ENCODE results near the gene DCP1B. TPM values are rescaled to one million over a fixed set of nuclear protein-coding genes. Genes with fewer than 3 reads are reported as not detected.
A peak's percentile ranks its signal among the peaks of the same experiment; 100 is the strongest.

DCP1B gene
- total RNA-seq, 1 donor from 2014 or later = 22.9 TPM

DNA sequence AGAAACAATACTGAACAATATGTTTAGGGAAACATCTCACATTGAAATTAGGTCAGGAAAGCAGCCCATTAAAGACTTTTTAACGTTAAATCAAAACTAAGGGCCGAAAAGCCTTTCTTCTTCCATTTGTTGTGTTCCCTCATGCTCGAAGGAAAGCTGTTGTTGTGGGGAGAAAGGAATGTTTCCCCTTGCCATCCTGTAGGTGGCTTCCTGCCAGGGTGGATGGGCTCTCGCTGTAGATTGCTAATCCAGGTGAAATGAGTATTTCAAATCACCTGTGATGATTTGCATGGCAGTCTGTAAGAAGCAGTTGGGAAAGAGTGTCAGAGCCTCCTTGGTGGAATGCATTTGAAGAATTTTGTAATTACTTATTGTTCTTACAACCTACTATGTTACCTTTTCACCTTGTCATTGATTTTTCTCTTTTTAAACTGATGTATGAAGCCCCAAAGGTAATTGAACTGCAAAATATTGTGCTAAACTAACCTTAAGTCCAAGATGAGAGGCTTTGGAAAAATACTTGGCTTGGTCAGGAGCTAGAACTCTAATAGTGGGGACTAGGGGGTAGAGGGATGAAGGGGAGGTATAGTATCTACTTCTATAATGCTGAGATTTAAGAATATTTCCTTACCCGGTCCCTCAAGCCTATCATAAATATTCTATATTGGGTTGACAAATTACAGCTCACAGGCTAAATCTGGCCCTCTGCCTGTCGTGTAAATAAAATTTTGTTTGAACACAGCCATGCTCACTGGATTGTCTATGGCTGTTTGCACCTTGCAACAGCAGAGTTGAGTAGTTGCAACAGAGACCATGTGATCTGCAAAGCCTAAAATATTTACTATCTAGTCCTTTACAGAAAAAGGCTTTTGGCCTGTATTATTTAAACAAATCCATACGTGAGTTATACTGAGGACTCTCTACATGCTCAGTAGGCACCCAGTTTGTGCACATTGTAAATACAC lies 7.7 kb upstream of the DCP1B start:
- no peaks in the 10 kb centered on the region for H3K27me3 Mint-ChIP-seq (ENCODE audit: low read depth)
- H3K27ac Mint-ChIP-seq = no peak overlapping the region
- no peak for DNase-seq (ENCODE audit: low spot score in 2 of 2, unreplicated experiment in 2 of 2)
- peaks cover 16% of the 10 kb centered on the region for H3K4me1 Mint-ChIP-seq
- no peaks in the 10 kb centered on the region for H3K9me3 Mint-ChIP-seq
- no peaks in the 10 kb centered on the region for H3K36me3 Mint-ChIP-seq
- no peak overlapping the region for H3K4me3 Mint-ChIP-seq
- TF ChIP-seq, protein P1, sequence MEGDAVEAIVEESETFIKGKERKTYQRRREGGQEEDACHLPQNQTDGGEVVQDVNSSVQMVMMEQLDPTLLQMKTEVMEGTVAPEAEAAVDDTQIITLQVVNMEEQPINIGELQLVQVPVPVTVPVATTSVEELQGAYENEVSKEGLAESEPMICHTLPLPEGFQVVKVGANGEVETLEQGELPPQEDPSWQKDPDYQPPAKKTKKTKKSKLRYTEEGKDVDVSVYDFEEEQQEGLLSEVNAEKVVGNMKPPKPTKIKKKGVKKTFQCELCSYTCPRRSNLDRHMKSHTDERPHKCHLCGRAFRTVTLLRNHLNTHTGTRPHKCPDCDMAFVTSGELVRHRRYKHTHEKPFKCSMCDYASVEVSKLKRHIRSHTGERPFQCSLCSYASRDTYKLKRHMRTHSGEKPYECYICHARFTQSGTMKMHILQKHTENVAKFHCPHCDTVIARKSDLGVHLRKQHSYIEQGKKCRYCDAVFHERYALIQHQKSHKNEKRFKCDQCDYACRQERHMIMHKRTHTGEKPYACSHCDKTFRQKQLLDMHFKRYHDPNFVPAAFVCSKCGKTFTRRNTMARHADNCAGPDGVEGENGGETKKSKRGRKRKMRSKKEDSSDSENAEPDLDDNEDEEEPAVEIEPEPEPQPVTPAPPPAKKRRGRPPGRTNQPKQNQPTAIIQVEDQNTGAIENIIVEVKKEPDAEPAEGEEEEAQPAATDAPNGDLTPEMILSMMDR (IDR thresholded peaks at IDR 0.05; ENCODE audit: unreplicated experiment) = no peak

DNA sequence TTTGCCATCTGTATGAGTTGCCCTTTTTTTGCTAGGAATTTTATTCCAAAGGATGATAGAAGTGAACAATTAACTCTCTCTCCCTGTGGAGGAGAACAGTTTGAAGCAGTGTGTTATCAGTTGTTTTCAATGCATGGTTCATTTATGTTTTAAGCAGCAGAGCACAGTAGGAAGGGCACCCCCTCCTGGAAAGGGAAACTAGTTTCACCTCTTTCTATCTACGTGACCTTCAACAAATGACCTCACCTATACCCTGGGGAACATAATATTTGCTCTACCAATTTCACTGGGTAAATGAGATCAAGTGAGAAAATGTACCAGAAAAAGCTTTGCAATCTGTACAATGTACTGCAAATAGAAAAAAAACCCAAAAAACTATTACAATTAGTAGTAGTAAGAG lies 5.4 kb upstream of the DCP1B start:
- Mint-ChIP-seq H3K4me1 (peaks cover 23% of the 10 kb centered on the region), H3K4me3 (no peak overlapping the region), H3K27me3 (ENCODE audit: low read depth) (no peaks in the 10 kb centered on the region), H3K27ac (no peak overlapping the region), H3K9me3 (no peaks in the 10 kb centered on the region), H3K36me3 (no peaks in the 10 kb centered on the region)
- TF ChIP-seq, protein P1 (IDR thresholded peaks at IDR 0.05; ENCODE audit: unreplicated experiment) = no peak
- no peak for DNase-seq (ENCODE audit: low spot score in 2 of 2, unreplicated experiment in 2 of 2)

GRCh38 chr12:2008677-2009076 lies 4.4 kb upstream of the DCP1B start:
- peaks cover 27% of the 10 kb centered on the region for H3K4me1 Mint-ChIP-seq
- no peaks in the 10 kb centered on the region for H3K27me3 Mint-ChIP-seq (ENCODE audit: low read depth)
- no peak overlapping the region for H3K27ac Mint-ChIP-seq
- no peak overlapping the region for H3K4me3 Mint-ChIP-seq
- no peaks in the 10 kb centered on the region for H3K36me3 Mint-ChIP-seq
- no peaks in the 10 kb centered on the region for H3K9me3 Mint-ChIP-seq
- no peak for DNase-seq (ENCODE audit: low spot score in 2 of 2, unreplicated experiment in 2 of 2)
- TF ChIP-seq, protein P1 (IDR thresholded peaks at IDR 0.05; ENCODE audit: unreplicated experiment) = no peak

GRCh38 chr12:2003676-2004112 lies 563 bp downstream of the DCP1B start:
- peak overlapping the region; percentile 97 for H3K27ac Mint-ChIP-seq
- TF ChIP-seq, protein P1 (IDR thresholded peaks at IDR 0.05; ENCODE audit: unreplicated experiment) = no peak
- DNase-seq (ENCODE audit: low spot score in 2 of 2, unreplicated experiment in 2 of 2) = no peak
- H3K36me3 Mint-ChIP-seq = no peaks in the 10 kb centered on the region
- peak overlapping the region; percentile 94 for H3K4me3 Mint-ChIP-seq
- no peaks in the 10 kb centered on the region for H3K27me3 Mint-ChIP-seq (ENCODE audit: low read depth)
- H3K9me3 Mint-ChIP-seq = no peaks in the 10 kb centered on the region
- peaks cover 31% of the 10 kb centered on the region for H3K4me1 Mint-ChIP-seq

GRCh38 chr12:1995205-1995896 lies 8.9 kb downstream of the DCP1B start:
- peaks cover 19% of the 10 kb centered on the region for H3K36me3 Mint-ChIP-seq
- no peaks in the 10 kb centered on the region for H3K27me3 Mint-ChIP-seq (ENCODE audit: low read depth)
- no peak for DNase-seq (ENCODE audit: low spot score in 2 of 2, unreplicated experiment in 2 of 2)
- H3K9me3 Mint-ChIP-seq = no peaks in the 10 kb centered on the region
- H3K4me1 Mint-ChIP-seq = peaks cover 1% of the 10 kb centered on the region
- no peak overlapping the region for H3K27ac Mint-ChIP-seq
- TF ChIP-seq, protein P1 (IDR thresholded peaks at IDR 0.05; ENCODE audit: unreplicated experiment) = no peak
- no peak overlapping the region for H3K4me3 Mint-ChIP-seq

All from mesothelial cell of epicardium (in vitro differentiated cells).